ENCODE data around the gene RHOT2.

RHOT2 gene

GRCh38 chr16:716768-717325 is 48.9 kb downstream of the RHOT2 start:
- DNase-seq, result no peak

GRCh38 chr16:717450-718245 is 49.7 kb downstream of the RHOT2 start:
- no peak for DNase-seq

GRCh38 chr16:718389-718788 is 50.5 kb downstream of the RHOT2 start:
- DNase-seq, result no peak

DNA sequence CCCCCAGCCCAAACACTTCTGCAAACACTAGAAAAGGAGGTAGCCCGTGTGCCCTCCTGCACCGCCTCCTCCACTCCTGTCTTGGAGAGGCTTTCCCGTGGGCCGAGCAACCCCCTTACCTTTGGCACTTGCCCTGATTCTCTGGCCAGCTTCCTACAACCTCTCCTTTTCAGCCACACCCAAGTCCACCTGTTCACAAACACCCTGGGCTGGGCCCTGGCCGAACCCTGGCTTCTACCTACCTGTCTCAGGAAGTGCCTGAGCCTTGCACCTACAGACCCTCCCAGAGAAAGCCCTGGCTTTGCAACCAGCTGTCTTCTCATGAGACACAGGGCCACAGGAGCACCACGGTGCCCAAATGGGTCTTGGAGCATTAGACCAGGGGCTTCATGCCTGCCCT is 51.0 kb downstream of the RHOT2 start:
- no peak for DNase-seq

DNA sequence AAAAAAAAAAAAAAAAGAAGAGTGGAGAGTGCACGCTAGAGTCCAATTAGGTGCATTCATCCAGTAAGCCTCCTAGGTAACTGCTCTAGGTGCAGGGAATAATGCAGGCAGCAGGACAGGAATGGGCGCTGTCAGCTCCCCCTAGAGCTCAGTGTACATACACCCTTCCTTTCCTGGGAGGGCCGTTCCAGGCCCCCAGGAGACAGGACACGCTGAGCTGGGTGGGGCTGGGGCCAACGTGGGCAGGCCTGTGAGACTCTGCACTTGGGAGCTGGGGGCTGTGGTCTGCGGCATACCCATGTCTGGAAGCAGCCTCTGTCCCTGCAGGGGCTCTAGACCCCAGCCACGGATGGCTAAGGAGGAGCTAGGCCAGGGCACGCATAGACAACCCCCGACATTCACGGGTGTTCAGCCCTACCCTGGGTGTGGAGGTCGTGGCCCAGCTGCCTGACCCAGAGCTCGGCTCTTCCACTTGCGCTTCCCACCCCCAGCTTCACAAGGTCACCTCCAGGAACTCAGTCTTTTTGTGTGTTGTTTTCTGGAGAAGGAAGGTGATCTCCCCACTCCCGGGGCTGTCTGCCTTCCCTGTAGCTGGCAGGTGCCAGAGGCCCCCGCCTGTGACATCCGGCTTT is 52.0 kb downstream of the RHOT2 start:
- no peak for DNase-seq

DNA sequence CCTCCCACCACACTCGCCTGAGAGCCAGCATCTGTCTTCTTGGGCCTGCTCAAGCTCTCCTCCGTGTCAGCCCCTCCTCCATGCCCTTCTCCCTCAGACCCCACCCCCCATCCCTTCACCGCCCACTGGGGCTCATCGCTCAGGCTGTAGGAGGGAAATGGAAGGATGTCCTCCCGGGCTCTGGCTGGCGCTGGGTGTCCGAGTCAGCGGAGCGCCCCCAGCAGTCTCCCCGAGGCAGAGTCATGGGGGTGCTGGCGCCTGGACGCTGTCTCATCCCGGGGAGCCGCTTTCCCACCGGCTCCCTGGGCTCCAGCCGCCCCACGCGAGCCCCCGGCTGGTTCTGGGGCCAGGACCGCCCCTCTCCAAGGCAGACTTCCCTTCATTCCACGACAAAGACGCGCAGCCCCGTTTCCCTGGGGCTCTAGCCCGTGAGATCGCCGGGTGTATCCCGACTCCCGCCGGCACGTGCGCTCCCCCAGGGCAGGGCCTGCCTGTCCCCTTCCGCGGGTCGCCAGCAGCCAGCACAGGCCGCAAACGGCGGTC is 52.6 kb downstream of the RHOT2 start:
- DNase-seq, result peak; percentile 42

GRCh38 chr16:720990-721764 is 53.2 kb downstream of the RHOT2 start, which contains the start of gene ANTKMT:
Gene ANTKMT (plus strand): TSS chr16:721146. CDS start chr16:721275, 129 bp downstream.
- peak; percentile 74 for DNase-seq

- no peak for DNase-seq
These were observed 54.0 kb downstream of the RHOT2 start for GRCh38 chr16:721765-722540.

GRCh38 chr16:722835-723633 is 55.1 kb downstream of the RHOT2 start:
- DNase-seq, result no peak

DNA sequence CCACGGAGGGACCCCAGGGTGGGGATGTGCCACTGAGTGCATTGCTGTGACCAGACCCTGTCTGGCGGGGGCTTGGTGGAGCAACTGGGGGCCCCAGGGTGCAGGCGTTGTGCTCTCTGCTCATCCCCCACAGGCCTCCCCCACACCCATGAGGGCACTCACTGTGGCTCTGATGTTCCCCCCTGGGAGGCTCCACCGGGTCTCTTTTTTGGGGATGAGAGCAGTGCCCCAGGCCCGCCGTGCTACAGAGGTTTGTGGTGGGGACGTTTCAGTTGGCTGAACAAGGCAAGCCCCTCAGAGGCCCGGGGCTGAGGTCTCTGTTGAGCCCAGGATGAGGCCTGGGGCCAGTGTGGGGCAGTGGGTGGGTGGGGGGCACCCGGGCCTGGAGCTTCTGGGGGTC is 55.8 kb downstream of the RHOT2 start:
- no peak for DNase-seq

Data from activated naive CD4-positive, alpha-beta T cell treated with anti-CD3 and anti-CD28 coated beads, Interleukin-2, amount 50 U/mL, for 16 hours (primary cell).